GM21737 (cell line): ENCODE measurements around the gene SYNCRIP.
"Not testable (repeated sequence)": the region's sequence is repeated elsewhere in the genome, so short reads cannot be mapped to it uniquely, and the experiment has no call there.

ENCODE experiments used
- ATAC-seq: cut with Tn5 transposase; IDR thresholded peaks from one replicate; pipeline ENCODE4 v1.9.1; 2021; ENCODE audit warnings: mild to moderate bottlenecking, moderate library complexity; ENCODE audit not compliant: unreplicated experiment

SYNCRIP gene

GRCh38 chr6:85670573-85670972, 27.9 kb upstream of the SYNCRIP start:
- no peak for ATAC-seq

GRCh38 chr6:85669735-85670194, 27.1 kb upstream of the SYNCRIP start:
- peak; percentile 95 for ATAC-seq

GRCh38 chr6:85662251-85662650, 19.6 kb upstream of the SYNCRIP start:
- no peak for ATAC-seq

GRCh38 chr6:85660181-85660611, 17.5 kb upstream of the SYNCRIP start:
- no peak for ATAC-seq

GRCh38 chr6:85650606-85651005, 7.9 kb upstream of the SYNCRIP start:
- ATAC-seq: no peak

GRCh38 chr6:85644279-85644762, 1.6 kb upstream of the SYNCRIP start:
- ATAC-seq: no peak

- peak; percentile 48 for ATAC-seq
Observed at GRCh38 chr6:85643537-85644278, 1.0 kb upstream of the SYNCRIP start.

GRCh38 chr6:85641897-85642773, 551 bp downstream of the SYNCRIP start:
- no peak for ATAC-seq

- ATAC-seq: no peak
Observed at GRCh38 chr6:85641522-85641896, 1.2 kb downstream of the SYNCRIP start.

- no peak for ATAC-seq
Observed at GRCh38 chr6:85640821-85641220, 1.9 kb downstream of the SYNCRIP start.

GRCh38 chr6:85637579-85637978, 5.1 kb downstream of the SYNCRIP start:
- ATAC-seq: no peak

GRCh38 chr6:85632164-85632942, 10.3 kb downstream of the SYNCRIP start:
- no peak for ATAC-seq

- ATAC-seq: not testable (repeated sequence)
Observed at GRCh38 chr6:85631117-85631516, 11.6 kb downstream of the SYNCRIP start.

GRCh38 chr6:85628353-85628752, 14.3 kb downstream of the SYNCRIP start:
- ATAC-seq: no peak

- ATAC-seq: no peak
Observed at GRCh38 chr6:85620308-85620707, 22.4 kb downstream of the SYNCRIP start.

GRCh38 chr6:85614780-85615179, 27.9 kb downstream of the SYNCRIP start:
- ATAC-seq: no peak

- ATAC-seq: no peak
Observed at GRCh38 chr6:85612690-85613474, 29.8 kb downstream of the SYNCRIP start.

- ATAC-seq: no peak
Observed at GRCh38 chr6:85610182-85610895, 32.3 kb downstream of the SYNCRIP start.

- no peak for ATAC-seq
Observed at GRCh38 chr6:85602100-85602499, 40.6 kb downstream of the SYNCRIP start.
